H1 (cell line): ENCODE data around the gene LARP4B. TPM values are rescaled to one million over a fixed set of nuclear protein-coding genes. Genes with fewer than 3 reads are reported as not detected.

Experiments
- CTCF ChIA-PET: fragments of 300-600 bp; sonication (Branson Sonifier 250); formaldehyde crosslinking; loops from one replicate; lab custom pipeline; 2021; ENCODE audit not compliant: partially characterized antibody; lab: Charles Lee
- POLR2A ChIA-PET: fragments of 300-600 bp; sonication (Branson Sonifier 250); formaldehyde crosslinking; loops from one replicate; lab custom pipeline; 2021; ENCODE audit warnings: inconsistent platforms; ENCODE audit not compliant: partially characterized antibody; lab: Charles Lee
- DNase-seq, 2 experiments: peaks; one replicate each; pipeline versions ENCODE4 v3.0.0 to v3.0.0-alpha.2; 2010 to 2022; ENCODE audit warnings: low spot score in 2 of 2, low read depth in 1 of 2, mixed read lengths in 1 of 2
- FAIRE-seq: peaks from 2 replicates; lab custom pipeline; 2011; peaks lifted over from hg19 to GRCh38; lab: Jason Lieb, UNC
- H2AFZ ChIP-seq: 2 replicates; pipeline ENCODE4 v1.8.1; 2012; ENCODE audit warnings: low read length, inconsistent platforms
- H2AK5ac ChIP-seq: 2 replicates; pipeline ENCODE4 v1.6.1; 2013; ENCODE audit warnings: low read depth, low read length
- H2BK120ac ChIP-seq: replicated peaks from 2 replicates; pipeline ENCODE3; 2013; ENCODE audit warnings: low read depth, low read length, inconsistent platforms
- H2BK12ac ChIP-seq: 2 replicates; pipeline ENCODE4 v1.6.1; 2013; ENCODE audit warnings: low read depth, low read length
- H2BK15ac ChIP-seq: 2 replicates; pipeline ENCODE4 v1.6.1; 2013; ENCODE audit warnings: low read length
- H2BK20ac ChIP-seq: 2 replicates; pipeline ENCODE4 v1.6.1; 2013; ENCODE audit warnings: low read length
- H2BK5ac ChIP-seq: 2 replicates; pipeline ENCODE4 v1.6.1; 2013; ENCODE audit warnings: low read depth, low read length
- H3K14ac ChIP-seq: 2 replicates; pipeline ENCODE4 v1.6.1; 2013; ENCODE audit warnings: inconsistent platforms; ENCODE audit not compliant: insufficient read length
- H3K18ac ChIP-seq: 2 replicates; pipeline ENCODE4 v1.6.1; 2013; ENCODE audit warnings: low read length; ENCODE audit errors: extremely low read depth
- H3K23ac ChIP-seq: 2 replicates; pipeline ENCODE4 v1.6.1; 2013; ENCODE audit warnings: inconsistent platforms; ENCODE audit not compliant: insufficient read length
- H3K23me2 ChIP-seq: 2 replicates; pipeline ENCODE4 v1.6.1; 2013; ENCODE audit warnings: low read depth, low read length
- H3K27ac ChIP-seq: 2 replicates; pipeline ENCODE4 v1.6.1; 2011; ENCODE audit warnings: low read depth, low read length, inconsistent platforms
- H3K27me3 ChIP-seq, 4 experiments: replicated peaks in 1 of 4; 1 replicate in 1 of 4; 2 replicates in 3 of 4; pipeline versions ENCODE4 v1.6.1 to v1.8.1; 2011 to 2013; ENCODE audit warnings: low read length in 3 of 4, mild to moderate bottlenecking in 3 of 4, inconsistent platforms in 2 of 4, mixed read lengths in 2 of 4, moderate library complexity in 1 of 4; ENCODE audit not compliant: control insufficient read depth in 3 of 4, insufficient read depth in 3 of 4; ENCODE audit errors: extremely low read depth in 1 of 4
- H3K36me3 ChIP-seq, 4 experiments: 2 replicates each; pipeline versions ENCODE4 v1.6.1 to v1.8.1; 2011 to 2013; ENCODE audit warnings: mild to moderate bottlenecking in 4 of 4, low read length in 3 of 4, moderate library complexity in 2 of 4, control low read depth in 1 of 4, inconsistent platforms in 1 of 4; ENCODE audit not compliant: insufficient read depth in 4 of 4, control insufficient read depth in 2 of 4
- H3K4ac ChIP-seq: replicated peaks from 2 replicates; pipeline ENCODE3; 2013; ENCODE audit warnings: low read length, low read depth, mixed read lengths, inconsistent platforms; ENCODE audit not compliant: insufficient read length
- H3K4me1 ChIP-seq, 4 experiments: replicated peaks in 1 of 4; 1 replicate in 1 of 4; 2 replicates in 3 of 4; pipeline versions ENCODE4 v1.6.1 to v1.8.1; 2011 to 2013; ENCODE audit warnings: low read length in 3 of 4, inconsistent platforms in 2 of 4, mixed read lengths in 1 of 4; ENCODE audit not compliant: insufficient read depth in 4 of 4, control insufficient read depth in 3 of 4
- H3K4me2 ChIP-seq, 2 experiments: 2 replicates each; pipeline versions ENCODE4 v1.6.1 to v1.8.1; 2011 to 2013; ENCODE audit warnings: low read depth in 2 of 2, low read length in 2 of 2, control low read depth in 1 of 2, inconsistent platforms in 1 of 2, mild to moderate bottlenecking in 1 of 2; ENCODE audit not compliant: insufficient read depth in 1 of 2
- H3K4me3 ChIP-seq, 4 experiments: fragments of 200-600, 300-600 bp in 1 of 4; sonication (generic), shearing (Covaris generic), sonication (Bioruptor Twin) in 1 of 4; 2 replicates each; pipeline versions ENCODE4 v1.5.1 to v1.8.1; 2011 to 2016; ENCODE audit warnings: low read length in 4 of 4, low read depth in 3 of 4, control low read depth in 2 of 4, inconsistent platforms in 2 of 4, mild to moderate bottlenecking in 2 of 4, mixed read lengths in 1 of 4, moderate library complexity in 1 of 4; ENCODE audit not compliant: insufficient read depth in 2 of 4; ENCODE audit errors: extremely low read depth in 1 of 4
- H3K56ac ChIP-seq: replicated peaks from 2 replicates; pipeline ENCODE3; 2013; ENCODE audit warnings: low read depth, mild to moderate bottlenecking, mixed read lengths, low read length, inconsistent platforms; ENCODE audit not compliant: insufficient read length
- H3K79me1 ChIP-seq: 2 replicates; pipeline ENCODE4 v1.6.1; 2013; ENCODE audit warnings: low read depth, low read length, control low read depth
- H3K79me2 ChIP-seq, 2 experiments: 2 replicates each; pipeline versions ENCODE4 v1.6.1 to v1.8.1; 2012 to 2013; ENCODE audit warnings: low read length in 2 of 2, mild to moderate bottlenecking in 2 of 2, inconsistent platforms in 1 of 2; ENCODE audit not compliant: insufficient read depth in 2 of 2, control insufficient read depth in 1 of 2
- H3K9ac ChIP-seq, 4 experiments: replicated peaks in 1 of 4; 1 replicate in 1 of 4; 2 replicates in 3 of 4; pipeline versions ENCODE4 v1.6.1 to v1.8.1; 2011 to 2013; ENCODE audit warnings: low read depth in 3 of 4, low read length in 3 of 4, control low read depth in 2 of 4, mild to moderate bottlenecking in 2 of 4, moderate library complexity in 2 of 4, inconsistent platforms in 1 of 4; ENCODE audit errors: extremely low read depth in 1 of 4
- H3K9me3 ChIP-seq, 2 experiments: 2 replicates each; pipeline versions ENCODE4 v1.6.1 to v1.8.1; 2012 to 2013; ENCODE audit warnings: mild to moderate bottlenecking in 2 of 2, moderate library complexity in 2 of 2, control low read depth in 1 of 2, inconsistent platforms in 1 of 2, low read depth in 1 of 2, low read length in 1 of 2, mixed read lengths in 1 of 2; ENCODE audit not compliant: insufficient read depth in 2 of 2
- H4K20me1 ChIP-seq, 2 experiments: replicated peaks in 1 of 2; 2 replicates each; pipeline versions ENCODE3 to v1.8.1; 2011 to 2013; ENCODE audit warnings: inconsistent platforms in 2 of 2, low read length in 2 of 2, mild to moderate bottlenecking in 1 of 2; ENCODE audit not compliant: insufficient read depth in 2 of 2, control insufficient read depth in 1 of 2
- H4K5ac ChIP-seq: 2 replicates; pipeline ENCODE4 v1.6.1; 2013; ENCODE audit warnings: low read length, low read depth, mixed read lengths, inconsistent platforms; ENCODE audit not compliant: insufficient read length
- H4K8ac ChIP-seq: 2 replicates; pipeline ENCODE4 v1.8.0; 2013; ENCODE audit warnings: mild to moderate bottlenecking, moderate library complexity, low read length, inconsistent platforms; ENCODE audit not compliant: insufficient read depth; ENCODE audit errors: extremely low read depth
- H4K91ac ChIP-seq: replicated peaks from 2 replicates; pipeline ENCODE3; 2013; ENCODE audit warnings: low read length, mixed read lengths, inconsistent platforms; ENCODE audit not compliant: insufficient read length
- CTCF ChIP-seq, 3 experiments: IDR thresholded peaks; 1 replicate in 2 of 3; 2 replicates in 1 of 3; pipeline versions ENCODE4 v1.5.1 to v1.6.1; 2011; ENCODE audit warnings: low read length in 3 of 3, mild to moderate bottlenecking in 3 of 3, inconsistent platforms in 2 of 3, low read depth in 1 of 3, moderate library complexity in 1 of 3; ENCODE audit not compliant: insufficient read depth in 1 of 3; ENCODE audit errors: control extremely low read depth in 1 of 3
- KDM4A ChIP-seq: IDR thresholded peaks from one replicate; pipeline ENCODE4 v1.7.1; 2012; ENCODE audit warnings: low read depth, mild to moderate bottlenecking, moderate library complexity, low read length, inconsistent platforms; ENCODE audit not compliant: severe bottlenecking
- RAD21 ChIP-seq, 2 experiments: IDR thresholded peaks in 1 of 2; conservative IDR thresholded peaks in 1 of 2; 2 replicates each; pipeline ENCODE4 v1.6.1; 2011; ENCODE audit warnings: low read depth in 2 of 2, low read length in 2 of 2, improper control_type of control experiment in 1 of 2, inconsistent platforms in 1 of 2, mild to moderate bottlenecking in 1 of 2, moderate library complexity in 1 of 2
- SIN3A ChIP-seq, 2 experiments: IDR thresholded peaks in 1 of 2; conservative IDR thresholded peaks in 1 of 2; 2 replicates each; pipeline ENCODE4 v1.6.1; 2011 to 2012; ENCODE audit warnings: low read length in 2 of 2, improper control_type of control experiment in 1 of 2, low read depth in 1 of 2, mild to moderate bottlenecking in 1 of 2
- WGBS, 2 experiments: shearing (Covaris generic) in 1 of 2; methylation state at CpG; one replicate each; pipeline versions ENCODE4 v1.1.6 to v1.1.7; 2013 to 2015; ENCODE audit warnings: low lambda C conversion rate in 2 of 2, mixed read lengths in 2 of 2, inconsistent platforms in 1 of 2, low coverage in 1 of 2, missing lambda C conversion rate in 1 of 2; ENCODE audit not compliant: insufficient replicate concordance in 2 of 2, insufficient coverage in 1 of 2, insufficient read length in 1 of 2; ENCODE audit errors: extremely low coverage in 1 of 2, missing lambda C conversion rate in 1 of 2; 5-methylcytosine and 5-hydroxymethylcytosine counted together
- polyA plus RNA-seq, 7 experiments: library from polyadenylated mRNA; depleted of rRNA in 3 of 7; stranded (reverse) in 5 of 7; unstranded in 2 of 7; fragments of >200 nt in 5 of 7; fragments of 200-250 nt in 2 of 7; gene quantifications; 1 replicate in 5 of 7; 2 replicates in 1 of 7; 4 replicates in 1 of 7; pipeline versions ENCODE4 v1.2.1 to v1.2.3, GENCODE V29; 2011 to 2013; ENCODE audit warnings: missing spikeins in 2 of 7, mixed read lengths in 2 of 7
- total RNA-seq: library from RNA; stranded (reverse); fragmentation: NEBNext Ultra II Directional; extraction: Animal tissue kit (Norgen Biotek cat#: 25700); gene quantifications from 2 replicates; pipeline ENCODE4 v1.2.1, GENCODE V29; 2021

Gene LARP4B
- total and polyA plus RNA-seq, 2 of the 8 experiments (the other 6 are each of a cell fraction or from before 2014, with no cell fraction given), result 20.1 to 78.6 TPM

- no peak overlapping the region for H2BK5ac ChIP-seq
- no peak overlapping the region for H4K91ac ChIP-seq
- peaks cover 2 to 5% of the 10 kb centered on the region in 2 experiments; a peak in 3 of 4 replicates for H3K9me3 ChIP-seq
- H2BK15ac ChIP-seq, result no peak overlapping the region
- POLR2A ChIA-PET, result no interaction called here
- peaks cover 6% of the 10 kb centered on the region for H3K79me1 ChIP-seq
- no peak overlapping the region for H3K4me2 ChIP-seq
- no peak overlapping the region; the same call in 1 of the 2 replicates for H4K8ac ChIP-seq
- FAIRE-seq, result no peak
- no peak overlapping the region for H2BK120ac ChIP-seq
- TF ChIP-seq CTCF (IDR thresholded peaks at IDR 0.05; ENCODE audit: control extremely low read depth in 1 of 3, insufficient read depth in 1 of 3, low read depth in 1 of 3, low read length in 3 of 3) (peak; percentile 39 to 63 (median 58); a peak in 3 of 4 replicates), SIN3A (conservative IDR thresholded peaks at IDR 0.05 in 1 of 2, IDR thresholded peaks at IDR 0.05 in 1 of 2; ENCODE audit: low read depth in 1 of 2, low read length in 2 of 2) (no peak), RAD21 (IDR thresholded peaks at IDR 0.05 in 1 of 2, conservative IDR thresholded peaks at IDR 0.05 in 1 of 2; ENCODE audit: low read depth in 2 of 2, low read length in 2 of 2) (peak; percentile 27 to 42; a peak in 2 of 4 replicates), KDM4A (no peak)
- TF ChIP-seq, all 59 proteins: peak for 2
- Histone ChIP-seq H3K79me2 (peaks cover 3 to 69% of the 10 kb centered on the region in 2 experiments; a peak in 3 of 4 replicates), H2BK20ac (no peak overlapping the region), H3K27me3 (no peaks in the 10 kb centered on the region), H3K56ac (no peak overlapping the region), H3K14ac (no peak overlapping the region), H2BK12ac (no peak overlapping the region), H3K9ac (no peak overlapping the region), H3K23me2 (no peaks in the 10 kb centered on the region), H3K23ac (no peak overlapping the region), H3K36me3 (peaks cover 2 to 22% (median 15%) of the 10 kb centered on the region in 4 experiments; a peak in 6 of 8 replicates), H3K4ac (no peak overlapping the region), H4K20me1 (peaks cover 0 to 15% of the 10 kb centered on the region in 2 experiments), H3K27ac (no peak overlapping the region), H2AFZ (no peak overlapping the region), H3K4me1 (no peaks in the 10 kb centered on the region), H3K4me3 (no peak overlapping the region), H2AK5ac (no peak overlapping the region), H3K18ac (no peak overlapping the region), H4K5ac (no peak overlapping the region)
- no peak for DNase-seq
- CTCF ChIA-PET, result interaction anchor here (1.0 to 2.2 kb wide), 6 partner anchors 8 to 139 kb away, joined by 3 to 8 read pairs (median 4); no protein-coding TSS in a partner anchor
- WGBS, 2 experiments, result 80% methylated on average over 7 of the region's 7 CpGs; no CpG with 5 or more reads in 1 of the 2 experiments
Observed at GRCh38 chr10:847868-848267, 83.6 kb downstream of the LARP4B start.
